BLaER1 (cell line): ENCODE results near the gene SKOR2.
A peak's percentile ranks its signal among the peaks of the same experiment; 100 is the strongest.
"Not testable (repeated sequence)": the region's sequence is repeated elsewhere in the genome, so short reads cannot be mapped to it uniquely, and the experiment has no call there.

Experiments
- H3K27ac ChIP-seq: shearing (Covaris generic); formaldehyde crosslinking; 2 replicates; pipeline ENCODE4 v1.8.1; 2022
- H3K27me3 ChIP-seq: shearing (Covaris generic); formaldehyde crosslinking; 2 replicates; pipeline ENCODE4 v1.8.1; 2022
- H3K36me3 ChIP-seq: shearing (Covaris generic); formaldehyde crosslinking; 2 replicates; pipeline ENCODE4 v1.8.1; 2022
- H3K4me1 ChIP-seq: shearing (Covaris generic); formaldehyde crosslinking; 2 replicates; pipeline ENCODE4 v1.8.1; 2022
- H3K4me2 ChIP-seq: shearing (Covaris generic); formaldehyde crosslinking; 2 replicates; pipeline ENCODE4 v1.8.1; 2022
- H3K4me3 ChIP-seq: shearing (Covaris generic); formaldehyde crosslinking; 2 replicates; pipeline ENCODE4 v1.8.1; 2022
- H3K9ac ChIP-seq: shearing (Covaris generic); formaldehyde crosslinking; 2 replicates; pipeline ENCODE4 v1.8.1; 2022
- H3K9me3 ChIP-seq: shearing (Covaris generic); formaldehyde crosslinking; 2 replicates; pipeline ENCODE4 v1.8.1; 2022
- H4K20me1 ChIP-seq: shearing (Covaris generic); formaldehyde crosslinking; 2 replicates; pipeline ENCODE4 v1.8.1; 2022
- Cebpa-rat ChIP-seq: shearing (Covaris generic); IDR thresholded peaks from 2 replicates; pipeline ENCODE4 v1.8.1; 2022

Gene SKOR2

GRCh38 chr18:47203626-47204464 lies 47.6 kb downstream of the SKOR2 start:
- H3K9me3 ChIP-seq, result no peaks in the 10 kb centered on the region
- H4K20me1 ChIP-seq, result no peaks in the 10 kb centered on the region
- H3K4me3 ChIP-seq, result no peak overlapping the region
- H3K27ac ChIP-seq, result no peak overlapping the region
- H3K27me3 ChIP-seq, result no peaks in the 10 kb centered on the region
- no peaks in the 10 kb centered on the region for H3K36me3 ChIP-seq
- TF ChIP-seq Cebpa-rat, result no peak
- H3K4me1 ChIP-seq, result no peaks in the 10 kb centered on the region
- no peak overlapping the region for H3K4me2 ChIP-seq
- no peak overlapping the region for H3K9ac ChIP-seq

DNA sequence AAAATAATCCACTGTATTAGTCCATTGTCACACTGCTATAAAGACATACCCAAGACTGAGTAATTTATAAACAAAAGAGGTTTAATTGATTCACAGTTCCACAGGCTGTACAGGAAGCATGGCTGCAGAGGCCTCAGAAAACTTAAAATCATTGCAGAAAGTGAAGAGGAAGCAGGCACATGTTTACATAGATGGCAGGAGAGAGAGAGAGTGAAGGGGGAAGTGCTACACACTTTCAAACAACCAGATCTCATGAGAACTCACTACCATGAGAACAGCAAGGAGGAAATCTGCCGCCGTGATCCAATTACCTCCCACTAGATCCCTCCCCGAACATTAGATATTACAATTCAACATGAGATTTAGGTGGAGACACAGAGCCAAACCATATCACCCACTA lies 55.5 kb downstream of the SKOR2 start:
- H3K27me3 ChIP-seq, H3K4me3 ChIP-seq, H3K9me3 ChIP-seq, H3K27ac ChIP-seq, H4K20me1 ChIP-seq, H3K4me2 ChIP-seq, H3K9ac ChIP-seq, H3K36me3 ChIP-seq: not testable (repeated sequence)
- H3K4me1 ChIP-seq, result peaks cover 11% of the 10 kb centered on the region; the same call in 1 of the 2 replicates

GRCh38 chr18:47191961-47192360 lies 59.5 kb downstream of the SKOR2 start:
- TF ChIP-seq Cebpa-rat, result no peak
- Histone ChIP-seq H3K27ac (no peak overlapping the region), H3K4me3 (no peak overlapping the region), H3K4me2 (no peak overlapping the region), H3K27me3 (no peaks in the 10 kb centered on the region), H3K36me3 (no peaks in the 10 kb centered on the region), H4K20me1 (no peaks in the 10 kb centered on the region), H3K4me1 (peaks cover 11% of the 10 kb centered on the region; the same call in 1 of the 2 replicates), H3K9me3 (peaks cover 10% of the 10 kb centered on the region), H3K9ac (no peak overlapping the region)

GRCh38 chr18:47187721-47188120 lies 63.7 kb downstream of the SKOR2 start:
- H3K36me3 ChIP-seq, result no peaks in the 10 kb centered on the region
- no peaks in the 10 kb centered on the region for H3K27me3 ChIP-seq
- no peak overlapping the region for H3K4me2 ChIP-seq
- H3K4me1 ChIP-seq, result no peaks in the 10 kb centered on the region
- peaks cover 44% of the 10 kb centered on the region for H3K9me3 ChIP-seq
- H4K20me1 ChIP-seq, result no peaks in the 10 kb centered on the region
- H3K27ac ChIP-seq, result no peak overlapping the region
- H3K9ac ChIP-seq, result no peak overlapping the region
- H3K4me3 ChIP-seq, result no peak overlapping the region
- no peak for TF ChIP-seq Cebpa-rat

DNA sequence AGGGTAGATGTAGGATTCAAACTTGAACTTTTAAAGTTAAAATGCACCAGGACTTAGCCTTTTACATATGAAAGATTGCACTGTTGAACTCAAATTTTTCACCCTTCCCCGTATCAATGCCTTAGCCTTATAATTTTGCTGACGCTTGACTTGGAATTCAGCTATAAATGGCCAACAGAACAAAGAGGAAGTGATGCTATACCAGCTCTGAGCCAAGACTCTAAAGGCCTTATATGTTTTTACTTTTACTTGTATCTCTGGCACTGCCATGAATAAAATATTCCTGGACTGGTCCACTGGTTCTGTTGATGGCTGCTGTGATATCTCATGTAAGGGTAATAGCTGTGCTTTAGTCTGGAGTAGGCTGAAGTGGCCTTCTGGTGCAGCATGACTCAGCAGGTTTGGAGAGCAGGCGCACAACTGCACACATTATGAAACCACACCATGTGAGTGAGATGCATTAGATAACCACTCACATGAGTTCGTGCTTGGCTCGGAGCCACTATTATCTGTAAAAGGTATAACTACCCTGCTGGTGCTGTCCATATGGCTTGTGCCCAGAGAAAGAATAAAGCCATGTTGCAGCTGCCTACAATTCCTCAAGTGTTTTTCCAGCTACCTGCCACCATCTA lies 66.9 kb downstream of the SKOR2 start:
- Histone ChIP-seq H3K4me2 (no peak overlapping the region), H3K4me3 (no peak overlapping the region), H3K27me3 (no peaks in the 10 kb centered on the region), H3K36me3 (no peaks in the 10 kb centered on the region), H4K20me1 (no peaks in the 10 kb centered on the region), H3K4me1 (no peaks in the 10 kb centered on the region), H3K9me3 (peaks cover 56% of the 10 kb centered on the region), H3K27ac (no peak overlapping the region), H3K9ac (no peak overlapping the region)
- no peak for TF ChIP-seq Cebpa-rat

GRCh38 chr18:47182156-47182555 lies 69.3 kb downstream of the SKOR2 start:
- H3K4me2 ChIP-seq, H3K27ac ChIP-seq, H3K4me3 ChIP-seq, H4K20me1 ChIP-seq, H3K27me3 ChIP-seq, H3K4me1 ChIP-seq, H3K36me3 ChIP-seq, H3K9ac ChIP-seq: not testable (repeated sequence)
- H3K9me3 ChIP-seq, result peaks cover 46% of the 10 kb centered on the region

DNA sequence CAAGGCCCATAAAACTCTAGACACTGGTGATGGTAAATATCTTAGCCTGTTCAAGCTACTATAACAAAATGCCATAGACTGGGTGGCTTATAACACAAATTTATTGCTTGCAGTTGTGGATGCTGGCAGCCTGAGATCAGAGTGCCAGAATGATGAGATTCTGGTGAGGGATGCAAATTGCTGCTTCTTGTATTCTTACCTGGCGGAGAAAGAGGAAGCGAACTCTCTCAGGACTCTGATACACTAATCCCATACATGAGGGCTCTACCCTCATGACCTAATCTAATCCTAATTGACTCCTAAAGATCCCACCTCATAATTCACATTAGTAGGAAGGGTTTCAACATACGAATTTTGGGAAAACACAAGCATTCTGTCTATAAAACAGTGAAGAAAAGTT lies 70.7 kb downstream of the SKOR2 start:
- no peaks in the 10 kb centered on the region for H3K36me3 ChIP-seq
- H3K4me1 ChIP-seq, result no peaks in the 10 kb centered on the region
- no peak for TF ChIP-seq Cebpa-rat
- H3K4me3 ChIP-seq, result no peak overlapping the region
- no peak overlapping the region for H3K9ac ChIP-seq
- H3K4me2 ChIP-seq, result no peak overlapping the region
- H3K27ac ChIP-seq, result no peak overlapping the region
- H3K27me3 ChIP-seq, result no peaks in the 10 kb centered on the region
- no peaks in the 10 kb centered on the region for H4K20me1 ChIP-seq
- H3K9me3 ChIP-seq, result peaks cover 42% of the 10 kb centered on the region

DNA sequence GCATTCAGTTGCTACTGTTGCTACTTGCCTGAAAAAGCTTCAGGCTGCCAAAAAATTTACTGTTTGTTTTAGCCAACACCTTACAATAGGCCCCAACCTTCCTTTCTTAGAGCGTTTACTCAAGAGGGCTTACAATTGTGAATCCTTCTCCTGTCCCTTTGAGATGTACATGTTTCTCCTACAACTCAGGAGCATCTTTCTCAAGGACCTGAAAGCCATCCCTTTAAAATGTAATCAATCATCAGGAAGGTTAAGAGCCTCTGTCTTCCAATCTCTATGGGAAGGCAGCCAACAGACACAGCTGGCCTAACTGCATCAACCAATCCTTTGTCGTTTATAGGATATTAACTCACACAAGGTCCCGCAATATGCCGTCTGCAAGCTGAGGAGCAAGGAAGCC lies 71.9 kb downstream of the SKOR2 start:
- Histone ChIP-seq H3K4me3 (no peak overlapping the region), H3K4me1 (peaks cover 8% of the 10 kb centered on the region), H3K4me2 (no peak overlapping the region), H3K36me3 (no peaks in the 10 kb centered on the region), H3K9me3 (peaks cover 30% of the 10 kb centered on the region), H3K27me3 (no peaks in the 10 kb centered on the region), H3K9ac (no peak overlapping the region), H4K20me1 (peaks cover 10% of the 10 kb centered on the region), H3K27ac (no peak overlapping the region)
- no peak for TF ChIP-seq Cebpa-rat

GRCh38 chr18:47175898-47176575 lies 75.4 kb downstream of the SKOR2 start, which contains the start of gene IER3IP1:
Gene IER3IP1, minus strand, starts transcription at chr18:47176364. Its CDS starts 87 bp downstream, at chr18:47176277.
- peak within 1 kb of the TSS; percentile 89 for H3K9ac ChIP-seq
- TF ChIP-seq Cebpa-rat, result no peak
- peaks cover 27% of the 10 kb centered on the region for H3K4me1 ChIP-seq
- H3K36me3 ChIP-seq, result peaks cover 23% of the 10 kb centered on the region
- H4K20me1 ChIP-seq, result peaks cover 41% of the 10 kb centered on the region
- H3K9me3 ChIP-seq, result no peaks in the 10 kb centered on the region
- peak within 1 kb of the TSS; percentile 93 for H3K4me2 ChIP-seq
- H3K27me3 ChIP-seq, result no peaks in the 10 kb centered on the region
- H3K4me3 ChIP-seq, result peak within 1 kb of the TSS; percentile 91
- peak within 1 kb of the TSS; percentile 86 for H3K27ac ChIP-seq
